Coronary artery (tissue), 2 donors: Measurements from ENCODE around the gene FILIP1.

Experiments used
- DNase-seq: peaks from one replicate; pipeline ENCODE4 v3.0.0-alpha.2; 2017; ENCODE audit warnings: low spot score
- H3K27ac ChIP-seq, 2 donors: fragments of 200-600 bp; sonication (generic); one replicate each; pipeline ENCODE4 v1.5.1; 2016 to 2019
- H3K4me3 ChIP-seq: fragments of 200-600 bp; sonication (generic); 2 replicates; pipeline ENCODE4 v1.5.1; 2016; ENCODE audit warnings: mild to moderate bottlenecking, moderate library complexity
- CTCF ChIP-seq: fragments of 200-600 bp; sonication (generic); IDR thresholded peaks from one replicate; pipeline ENCODE4 v1.5.1; 2019; ENCODE audit warnings: antibody characterized with exemption

The FILIP1 gene

GRCh38 chr6:75374961-75375400 lies 118.6 kb downstream of the FILIP1 start:
- DNase-seq: no peak
- no peak overlapping the region for H3K4me3 ChIP-seq
- peak overlapping the region in 1 of 2 donors; percentile 19 for H3K27ac ChIP-seq
- TF ChIP-seq CTCF: no peak

GRCh38 chr6:75372884-75373283 lies 120.7 kb downstream of the FILIP1 start:
- no peak for TF ChIP-seq CTCF

GRCh38 chr6:75370011-75370410 lies 123.6 kb downstream of the FILIP1 start:
- peak overlapping the region in 1 of 2 donors; percentile 17 for H3K27ac ChIP-seq
- no peak for TF ChIP-seq CTCF
- H3K4me3 ChIP-seq: no peak overlapping the region
- no peak for DNase-seq

More at GRCh38 chr6:75372884-75373283, 120.7 kb downstream of the FILIP1 start:
- no peak overlapping the region for H3K4me3 ChIP-seq
- no peak for DNase-seq
- H3K27ac ChIP-seq: no peak overlapping the region

- no peak for TF ChIP-seq CTCF
- DNase-seq: no peak
- H3K4me3 ChIP-seq: no peak overlapping the region
- H3K27ac ChIP-seq: peak overlapping the region; percentile 33 to 73
Observed at GRCh38 chr6:75368864-75369402, 124.7 kb downstream of the FILIP1 start.

GRCh38 chr6:75368151-75368779 lies 125.3 kb downstream of the FILIP1 start:
- DNase-seq: no peak
- TF ChIP-seq CTCF: no peak
- no peak overlapping the region for H3K4me3 ChIP-seq
- H3K27ac ChIP-seq: peak overlapping the region; percentile 33 to 73

- no peak overlapping the region for H3K27ac ChIP-seq
- no peak for TF ChIP-seq CTCF
- DNase-seq: no peak
- H3K4me3 ChIP-seq: no peak overlapping the region
Observed at GRCh38 chr6:75363304-75363703, 130.3 kb downstream of the FILIP1 start.

- H3K4me3 ChIP-seq: no peak overlapping the region
- TF ChIP-seq CTCF: no peak
- no peak for DNase-seq
- H3K27ac ChIP-seq: no peak overlapping the region
Observed at GRCh38 chr6:75353644-75354043, 140.0 kb downstream of the FILIP1 start.
